ENCODE data around the gene APOBEC3G. TPM values are rescaled to one million over a fixed set of nuclear protein-coding genes. Genes with fewer than 3 reads are reported as not detected.
"Not testable (repeated sequence)": the region's sequence is repeated elsewhere in the genome, so short reads cannot be mapped to it uniquely, and the experiment has no call there.

APOBEC3G gene
- total RNA-seq, 1 donor from 2014 or later, result 3.4 TPM

DNA sequence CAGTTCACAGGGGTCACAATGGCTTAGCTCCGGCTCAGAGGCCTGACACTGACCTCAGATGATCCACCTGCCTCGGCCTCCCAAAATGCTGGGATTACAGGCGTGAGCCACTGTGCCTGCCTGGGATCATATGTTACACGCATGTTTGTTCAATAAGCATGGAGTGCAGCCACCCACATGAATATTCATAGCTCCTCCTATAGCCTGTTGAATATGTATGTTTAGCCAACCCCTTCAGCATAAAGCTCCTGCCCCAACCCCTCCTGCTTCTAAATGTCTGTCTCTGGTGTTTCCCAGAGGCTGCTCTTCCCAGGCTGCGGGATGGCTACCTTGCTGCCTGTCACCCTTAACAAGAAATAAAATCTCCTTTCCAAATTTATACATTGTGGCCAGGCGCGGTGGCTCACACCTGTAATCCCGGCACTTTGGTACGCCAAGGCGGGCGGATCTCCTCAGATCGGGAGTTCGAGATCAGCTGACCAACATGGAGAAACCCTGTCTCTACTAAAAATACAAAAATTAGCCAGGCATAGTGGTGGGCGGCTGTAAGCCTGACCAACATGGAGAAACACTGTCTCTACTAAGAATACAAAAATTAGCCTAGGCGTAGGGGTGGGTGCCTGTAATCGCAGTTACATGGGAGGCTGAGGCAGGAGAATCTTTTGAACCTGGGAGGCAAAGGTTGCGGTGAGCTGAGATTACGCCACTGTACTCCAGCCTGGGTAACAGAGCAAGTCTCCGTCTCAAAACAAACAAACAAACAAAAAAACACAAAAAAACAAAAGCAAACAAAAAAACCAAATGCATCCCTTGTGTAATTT, 37.6 kb upstream of the APOBEC3G start:
- FAIRE-seq (no peak), DNase-seq (ENCODE audit: low read depth) (no peak)
- no peak overlapping the region for H3K4me3 ChIP-seq (ENCODE audit: low read depth, low read length)
- no peaks in the 10 kb centered on the region for H3K36me3 ChIP-seq (ENCODE audit: control insufficient read depth, insufficient read depth, low read length)
- H3K27me3 ChIP-seq (ENCODE audit: control insufficient read depth, insufficient read depth, low read length), result no peaks in the 10 kb centered on the region
- TF ChIP-seq, protein P1, sequence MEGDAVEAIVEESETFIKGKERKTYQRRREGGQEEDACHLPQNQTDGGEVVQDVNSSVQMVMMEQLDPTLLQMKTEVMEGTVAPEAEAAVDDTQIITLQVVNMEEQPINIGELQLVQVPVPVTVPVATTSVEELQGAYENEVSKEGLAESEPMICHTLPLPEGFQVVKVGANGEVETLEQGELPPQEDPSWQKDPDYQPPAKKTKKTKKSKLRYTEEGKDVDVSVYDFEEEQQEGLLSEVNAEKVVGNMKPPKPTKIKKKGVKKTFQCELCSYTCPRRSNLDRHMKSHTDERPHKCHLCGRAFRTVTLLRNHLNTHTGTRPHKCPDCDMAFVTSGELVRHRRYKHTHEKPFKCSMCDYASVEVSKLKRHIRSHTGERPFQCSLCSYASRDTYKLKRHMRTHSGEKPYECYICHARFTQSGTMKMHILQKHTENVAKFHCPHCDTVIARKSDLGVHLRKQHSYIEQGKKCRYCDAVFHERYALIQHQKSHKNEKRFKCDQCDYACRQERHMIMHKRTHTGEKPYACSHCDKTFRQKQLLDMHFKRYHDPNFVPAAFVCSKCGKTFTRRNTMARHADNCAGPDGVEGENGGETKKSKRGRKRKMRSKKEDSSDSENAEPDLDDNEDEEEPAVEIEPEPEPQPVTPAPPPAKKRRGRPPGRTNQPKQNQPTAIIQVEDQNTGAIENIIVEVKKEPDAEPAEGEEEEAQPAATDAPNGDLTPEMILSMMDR (IDR thresholded peaks at IDR 0.05; ENCODE audit: insufficient read depth, low read length, severe bottlenecking), result no peak

- peak overlapping the region; percentile 51 for H3K4me3 ChIP-seq (ENCODE audit: low read depth, low read length)
- not testable (repeated sequence) for FAIRE-seq; DNase-seq (ENCODE audit: low read depth); H3K27me3 ChIP-seq (ENCODE audit: control insufficient read depth, insufficient read depth, low read length); H3K36me3 ChIP-seq (ENCODE audit: control insufficient read depth, insufficient read depth, low read length)
Observed at GRCh38 chr22:39040155-39040537, 36.9 kb upstream of the APOBEC3G start.

DNA sequence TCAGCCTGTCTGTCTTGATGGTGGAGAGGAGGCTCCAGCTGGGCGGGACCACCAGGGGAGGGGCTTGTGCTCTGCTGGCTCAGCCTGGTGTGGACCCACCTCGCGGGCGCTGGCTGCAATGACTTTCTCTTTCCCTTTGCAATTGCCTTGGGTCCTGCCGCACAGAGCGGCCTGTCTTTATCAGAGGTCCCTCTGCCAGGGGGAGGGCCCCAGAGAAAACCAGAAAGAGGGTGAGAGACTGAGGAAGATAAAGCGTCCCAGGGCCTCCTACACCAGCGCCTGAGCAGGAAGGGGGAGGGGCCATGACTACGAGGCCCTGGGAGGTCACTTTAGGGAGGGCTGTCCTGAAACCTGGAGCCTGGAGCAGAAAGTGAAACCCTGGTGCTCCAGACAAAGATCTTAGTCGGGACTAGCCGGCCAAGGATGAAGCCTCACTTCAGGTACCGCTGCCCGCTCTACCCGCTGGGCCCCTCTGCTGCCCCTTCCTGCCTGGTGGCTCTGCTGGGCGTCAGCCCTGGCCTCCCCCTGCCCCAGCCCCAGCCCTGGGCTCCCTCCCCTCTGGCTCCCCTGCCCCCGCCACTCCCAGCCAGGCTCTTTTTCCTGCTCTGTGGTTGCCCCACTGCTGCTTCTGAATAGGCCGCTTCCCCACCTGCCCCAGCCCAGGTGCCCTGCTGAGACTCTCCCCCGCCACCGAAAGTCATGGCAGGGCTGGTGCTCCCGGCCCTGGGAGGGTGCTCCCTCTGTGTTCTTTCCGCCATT, 36.4 kb upstream of the APOBEC3G start, which contains the start of gene APOBEC3F:
Gene APOBEC3F, plus strand, starts transcription at position 327 of the 759 bp plus-strand sequence. Its CDS starts 97 bp downstream, at position 424.
- not testable (repeated sequence) for H3K27me3 ChIP-seq (ENCODE audit: control insufficient read depth, insufficient read depth, low read length); H3K36me3 ChIP-seq (ENCODE audit: control insufficient read depth, insufficient read depth, low read length); FAIRE-seq
- DNase-seq (ENCODE audit: low read depth), result peak; percentile 25
- peak within 1 kb of the TSS; percentile 51 for H3K4me3 ChIP-seq (ENCODE audit: low read depth, low read length)

- no peak overlapping the region for H3K4me3 ChIP-seq (ENCODE audit: low read depth, low read length)
- FAIRE-seq (no peak), DNase-seq (ENCODE audit: low read depth) (no peak)
Observed at GRCh38 chr22:39041908-39042307, 35.2 kb upstream of the APOBEC3G start.

GRCh38 chr22:39043063-39043462, 34.0 kb upstream of the APOBEC3G start:
- FAIRE-seq; H3K36me3 ChIP-seq (ENCODE audit: control insufficient read depth, insufficient read depth, low read length); DNase-seq (ENCODE audit: low read depth); H3K4me3 ChIP-seq (ENCODE audit: low read depth, low read length); H3K27me3 ChIP-seq (ENCODE audit: control insufficient read depth, insufficient read depth, low read length): not testable (repeated sequence)

More at GRCh38 chr22:39041908-39042307, 35.2 kb upstream of the APOBEC3G start:
- no peaks in the 10 kb centered on the region for H3K36me3 ChIP-seq (ENCODE audit: control insufficient read depth, insufficient read depth, low read length)
- no peaks in the 10 kb centered on the region for H3K27me3 ChIP-seq (ENCODE audit: control insufficient read depth, insufficient read depth, low read length)
- TF ChIP-seq, protein P1 (IDR thresholded peaks at IDR 0.05; ENCODE audit: insufficient read depth, low read length, severe bottlenecking), result no peak

DNA sequence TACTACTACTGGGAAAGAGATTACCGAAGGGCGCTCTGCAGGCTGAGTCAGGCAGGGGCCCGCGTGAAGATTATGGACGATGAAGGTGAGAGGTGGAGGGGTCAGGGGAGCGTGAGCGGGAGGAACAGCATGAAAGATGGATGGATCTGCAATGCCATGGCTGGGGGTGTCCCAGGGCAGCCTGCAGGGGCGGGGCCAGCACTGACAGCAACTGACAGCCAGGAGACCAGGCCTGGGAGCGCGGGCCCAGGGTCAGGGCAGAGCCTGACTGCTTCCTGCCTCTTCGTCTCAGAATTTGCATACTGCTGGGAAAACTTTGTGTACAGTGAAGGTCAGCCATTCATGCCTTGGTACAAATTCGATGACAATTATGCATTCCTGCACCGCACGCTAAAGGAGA, 31.9 kb upstream of the APOBEC3G start:
- FAIRE-seq; DNase-seq (ENCODE audit: low read depth); H3K4me3 ChIP-seq (ENCODE audit: low read depth, low read length); H3K27me3 ChIP-seq (ENCODE audit: control insufficient read depth, insufficient read depth, low read length); H3K36me3 ChIP-seq (ENCODE audit: control insufficient read depth, insufficient read depth, low read length): not testable (repeated sequence)

DNA sequence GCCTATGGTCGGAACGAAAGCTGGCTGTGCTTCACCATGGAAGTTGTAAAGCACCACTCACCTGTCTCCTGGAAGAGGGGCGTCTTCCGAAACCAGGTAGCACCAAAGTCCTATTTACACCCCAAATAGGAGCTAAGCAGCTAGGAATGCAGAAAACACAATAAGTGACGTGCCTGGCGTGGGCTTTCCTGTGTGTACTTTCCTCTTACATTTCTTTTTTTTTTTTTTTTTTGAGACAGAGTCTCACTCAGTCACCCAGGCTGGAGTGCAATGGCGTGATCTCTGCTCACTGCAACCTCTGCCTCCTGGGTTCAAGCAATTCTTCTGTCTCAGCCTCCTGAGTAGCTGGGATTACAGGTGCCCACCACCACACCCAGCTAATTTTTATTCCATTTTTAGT, 27.6 kb upstream of the APOBEC3G start:
- not testable (repeated sequence) for H3K36me3 ChIP-seq (ENCODE audit: control insufficient read depth, insufficient read depth, low read length); H3K4me3 ChIP-seq (ENCODE audit: low read depth, low read length); FAIRE-seq; H3K27me3 ChIP-seq (ENCODE audit: control insufficient read depth, insufficient read depth, low read length)
- peak; percentile 22 for DNase-seq (ENCODE audit: low read depth)

DNA sequence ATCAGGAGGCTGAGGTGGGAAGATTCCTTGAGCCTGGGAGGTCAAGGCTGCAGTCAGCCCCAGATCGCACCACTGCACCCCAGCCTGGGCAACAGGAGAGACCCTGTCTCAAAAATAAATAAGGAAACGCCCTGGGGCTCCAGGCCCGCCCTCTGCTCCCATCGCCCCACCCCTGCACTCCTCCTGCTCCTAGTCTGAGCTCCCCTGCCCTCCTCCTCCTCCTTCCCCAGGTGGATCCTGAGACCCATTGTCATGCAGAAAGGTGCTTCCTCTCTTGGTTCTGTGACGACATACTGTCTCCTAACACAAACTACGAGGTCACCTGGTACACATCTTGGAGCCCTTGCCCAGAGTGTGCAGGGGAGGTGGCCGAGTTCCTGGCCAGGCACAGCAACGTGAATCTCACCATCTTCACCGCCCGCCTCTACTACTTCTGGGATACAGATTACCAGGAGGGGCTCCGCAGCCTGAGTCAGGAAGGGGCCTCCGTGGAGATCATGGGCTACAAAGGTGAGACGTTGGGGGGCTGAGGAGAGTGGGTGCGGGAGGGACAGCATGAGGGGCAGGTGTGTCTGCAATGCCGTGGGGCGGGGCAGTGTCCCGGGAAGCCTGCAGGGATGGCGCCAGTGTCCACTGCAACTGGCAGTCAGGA, 25.1 kb upstream of the APOBEC3G start:
- DNase-seq (ENCODE audit: low read depth); H3K4me3 ChIP-seq (ENCODE audit: low read depth, low read length); H3K27me3 ChIP-seq (ENCODE audit: control insufficient read depth, insufficient read depth, low read length); FAIRE-seq; H3K36me3 ChIP-seq (ENCODE audit: control insufficient read depth, insufficient read depth, low read length): not testable (repeated sequence)
